ENCODE measurements around the gene DEXI.

Gene DEXI

GRCh38 chr16:10883004-10883403 is 59.3 kb downstream of the DEXI start:
- no peak for TF ChIP-seq CTCF (IDR thresholded peaks at IDR 0.05; ENCODE audit: extremely low read depth, missing control alignments)
- DNase-seq (ENCODE audit: low spot score), result no peak

DNA sequence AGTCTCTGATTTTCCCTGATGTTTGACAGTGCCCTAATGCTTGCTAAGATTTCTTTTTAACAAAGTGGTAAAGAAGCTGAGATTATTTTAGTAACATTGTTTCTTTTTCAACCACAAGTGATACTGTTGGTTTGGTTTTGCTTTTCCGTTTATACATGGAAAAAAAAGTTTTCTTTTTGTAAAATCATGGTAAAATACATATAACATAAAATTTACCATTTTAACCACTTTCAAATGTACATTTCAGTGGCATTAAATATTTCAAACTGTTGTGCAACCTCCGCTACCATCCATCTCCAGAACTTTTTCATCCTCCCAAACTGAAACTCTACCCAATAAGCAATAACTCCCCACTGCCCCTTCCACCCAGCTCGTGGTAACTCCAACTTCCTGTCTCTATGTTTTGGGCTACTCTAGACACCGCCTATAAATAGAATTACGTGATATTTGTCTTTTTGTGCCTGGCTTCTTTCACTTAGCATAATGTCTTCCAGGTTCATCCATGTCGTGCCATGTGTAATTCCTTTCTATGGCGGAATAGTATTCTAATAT is 60.7 kb downstream of the DEXI start:
- TF ChIP-seq CTCF (IDR thresholded peaks at IDR 0.05; ENCODE audit: extremely low read depth, missing control alignments), result no peak
- no peak for DNase-seq (ENCODE audit: low spot score)

- no peak for DNase-seq (ENCODE audit: low spot score)
- no peak for TF ChIP-seq CTCF (IDR thresholded peaks at IDR 0.05; ENCODE audit: extremely low read depth, missing control alignments)
Measured at GRCh38 chr16:10880594-10881452, 61.4 kb downstream of the DEXI start.

DNA sequence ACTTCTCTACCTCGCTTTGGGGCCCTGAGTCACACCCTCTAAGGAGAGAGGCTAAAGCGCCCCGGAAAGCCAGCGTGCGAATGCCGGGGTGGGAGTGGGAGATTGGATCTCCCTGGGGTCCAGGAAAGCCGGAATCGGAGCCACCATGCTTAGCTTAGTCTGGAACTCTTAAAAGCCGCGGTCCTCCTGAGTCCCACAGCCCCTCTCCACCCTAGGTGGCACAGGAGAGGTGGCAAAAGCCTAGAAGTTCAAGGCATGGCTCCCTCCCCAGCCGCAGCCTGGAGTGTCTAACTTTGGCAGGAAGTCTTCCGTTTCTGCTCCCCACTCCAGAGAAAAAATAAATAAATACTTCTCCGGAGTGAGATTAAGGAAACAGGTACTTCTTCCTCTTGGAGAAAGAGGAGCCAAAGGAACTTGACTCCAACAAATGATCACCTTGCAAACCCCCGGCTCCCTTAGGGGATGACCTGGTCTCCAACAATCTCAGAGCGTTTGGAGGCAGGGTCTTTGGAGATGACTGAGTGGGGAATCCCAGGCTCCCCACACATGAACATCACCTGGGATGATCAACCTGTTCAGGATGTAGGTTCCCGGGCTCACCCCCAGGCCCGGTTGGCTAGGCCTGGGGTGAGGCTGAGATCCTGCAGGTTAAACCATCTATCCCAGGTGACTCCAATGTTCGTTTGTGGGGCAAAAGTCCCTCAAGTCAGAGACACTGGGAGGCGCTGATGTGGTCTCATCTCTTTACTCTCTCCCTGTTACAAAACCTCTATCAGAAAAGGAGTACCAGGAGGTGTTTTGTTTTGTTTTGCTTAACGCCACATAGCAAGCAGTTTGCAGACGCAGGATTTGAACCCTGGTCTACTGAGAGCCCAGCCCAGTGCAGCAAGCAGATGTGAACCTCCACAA is 62.3 kb downstream of the DEXI start:
- TF ChIP-seq CTCF (IDR thresholded peaks at IDR 0.05; ENCODE audit: extremely low read depth, missing control alignments), result no peak
- no peak for DNase-seq (ENCODE audit: low spot score)

Data from GM20000 (cell line).